DND-41 (cell line): ENCODE data around the gene ZNF682.
"Not testable (repeated sequence)": the region's sequence is repeated elsewhere in the genome, so short reads cannot be mapped to it uniquely, and the experiment has no call there.

Experiments used
- ATAC-seq: fragments of 200-7000 bp; cut with Tn5 transposase; 3 replicates; pipeline ENCODE4 v1.9.1; 2021; ENCODE audit warnings: low read depth; ENCODE audit not compliant: insufficient read depth
- DNase-seq: peaks from one replicate; pipeline ENCODE4 v3.0.0-alpha.2; 2020
- H2AFZ ChIP-seq: 2 replicates; pipeline ENCODE4 v1.6.0; 2012; ENCODE audit warnings: low read depth, low read length
- H3K27ac ChIP-seq: 2 replicates; pipeline ENCODE4 v1.5.1; 2012; ENCODE audit warnings: low read length, inconsistent platforms
- H3K27me3 ChIP-seq: fragments of 200-600 bp; sonication (generic); 2 replicates; pipeline ENCODE4 v1.6.0; 2012; ENCODE audit warnings: low read length, mild to moderate bottlenecking, inconsistent platforms; ENCODE audit not compliant: insufficient read depth, poor library complexity
- H3K36me3 ChIP-seq: 2 replicates; pipeline ENCODE4 v1.5.1; 2012; ENCODE audit warnings: low read length, inconsistent platforms; ENCODE audit not compliant: insufficient read depth
- H3K4me1 ChIP-seq: 2 replicates; pipeline ENCODE4 v1.5.1; 2012; ENCODE audit warnings: mild to moderate bottlenecking, low read length; ENCODE audit not compliant: insufficient read depth
- H3K4me2 ChIP-seq: 2 replicates; pipeline ENCODE4 v1.6.0; 2012; ENCODE audit warnings: mild to moderate bottlenecking, moderate library complexity, low read length, inconsistent platforms; ENCODE audit not compliant: insufficient read depth
- H3K4me3 ChIP-seq, 2 experiments: fragments of 200-600 bp in 1 of 2; shearing (Covaris generic) in 1 of 2; 2 replicates each; pipeline ENCODE4 v1.5.1; 2012 to 2016; ENCODE audit warnings: inconsistent platforms in 2 of 2, low read length in 2 of 2, mild to moderate bottlenecking in 2 of 2, low read depth in 1 of 2, moderate library complexity in 1 of 2
- H3K79me2 ChIP-seq: 2 replicates; pipeline ENCODE4 v1.6.0; 2012; ENCODE audit warnings: low read length, inconsistent platforms; ENCODE audit not compliant: insufficient read depth
- H3K9ac ChIP-seq: 2 replicates; pipeline ENCODE4 v1.6.0; 2012; ENCODE audit warnings: low read depth, mild to moderate bottlenecking, inconsistent platforms, low read length, moderate library complexity
- H3K9me3 ChIP-seq: 2 replicates; pipeline ENCODE4 v1.5.1; 2012; ENCODE audit warnings: low read length, moderate library complexity, mild to moderate bottlenecking, inconsistent platforms; ENCODE audit not compliant: insufficient read depth, severe bottlenecking
- H4K20me1 ChIP-seq: 2 replicates; pipeline ENCODE4 v1.6.0; 2012; ENCODE audit warnings: low read length; ENCODE audit not compliant: insufficient read depth
- CTCF ChIP-seq: IDR thresholded peaks from 2 replicates; pipeline ENCODE4 v1.5.1; 2012; ENCODE audit warnings: borderline replicate concordance, low read length, moderate library complexity, mild to moderate bottlenecking; ENCODE audit not compliant: poor library complexity, severe bottlenecking; ENCODE audit errors: extremely low read depth
- EZH2 ChIP-seq: IDR thresholded peaks from 3 replicates; pipeline ENCODE4 v1.6.1; 2012; ENCODE audit warnings: borderline replicate concordance, low read depth, mild to moderate bottlenecking, moderate library complexity, low read length, inconsistent platforms; ENCODE audit not compliant: severe bottlenecking

The ZNF682 gene

DNA sequence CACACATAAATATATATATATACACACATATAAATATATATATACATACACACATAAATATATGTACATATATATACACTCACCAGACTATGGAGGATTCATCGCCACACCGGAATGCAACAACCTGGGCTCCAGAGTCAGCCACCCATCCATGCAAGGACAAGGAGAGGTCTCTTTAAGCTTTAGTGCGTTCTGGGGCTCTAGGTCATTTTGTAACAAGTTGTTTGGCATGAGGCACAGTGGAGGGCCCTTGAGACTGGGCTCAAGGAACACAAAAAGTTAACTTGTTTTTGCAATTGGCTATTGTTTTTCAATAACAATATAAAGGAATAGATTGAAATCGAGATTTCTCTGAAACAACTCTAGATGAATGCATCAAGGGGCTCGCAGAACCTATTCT lies 33.6 kb upstream of the ZNF682 start:
- no peaks in the 10 kb centered on the region for H3K4me1 ChIP-seq
- no peaks in the 10 kb centered on the region for H4K20me1 ChIP-seq
- no peak overlapping the region for H3K4me3 ChIP-seq
- DNase-seq: no peak
- no peak overlapping the region for H2AFZ ChIP-seq
- no peaks in the 10 kb centered on the region for H3K79me2 ChIP-seq
- TF ChIP-seq EZH2: no peak
- no peak for TF ChIP-seq CTCF
- no peak for ATAC-seq
- H3K27ac ChIP-seq: no peak overlapping the region
- peaks cover 3% of the 10 kb centered on the region for H3K9me3 ChIP-seq
- H3K9ac ChIP-seq: no peak overlapping the region
- no peaks in the 10 kb centered on the region for H3K27me3 ChIP-seq
- H3K4me2 ChIP-seq: no peak overlapping the region
- no peaks in the 10 kb centered on the region for H3K36me3 ChIP-seq

- no peak for DNase-seq
- Histone ChIP-seq H2AFZ (no peak overlapping the region), H3K27me3 (no peaks in the 10 kb centered on the region), H3K4me3 (no peak overlapping the region), H3K4me1 (no peaks in the 10 kb centered on the region), H4K20me1 (no peaks in the 10 kb centered on the region), H3K4me2 (no peak overlapping the region), H3K36me3 (no peaks in the 10 kb centered on the region), H3K79me2 (no peaks in the 10 kb centered on the region), H3K27ac (no peak overlapping the region), H3K9ac (no peak overlapping the region), H3K9me3 (peaks cover 5% of the 10 kb centered on the region)
- no peak for ATAC-seq
- TF ChIP-seq CTCF (no peak), EZH2 (no peak)
These were observed 31.4 kb upstream of the ZNF682 start for GRCh38 chr19:20070691-20071090.

DNA sequence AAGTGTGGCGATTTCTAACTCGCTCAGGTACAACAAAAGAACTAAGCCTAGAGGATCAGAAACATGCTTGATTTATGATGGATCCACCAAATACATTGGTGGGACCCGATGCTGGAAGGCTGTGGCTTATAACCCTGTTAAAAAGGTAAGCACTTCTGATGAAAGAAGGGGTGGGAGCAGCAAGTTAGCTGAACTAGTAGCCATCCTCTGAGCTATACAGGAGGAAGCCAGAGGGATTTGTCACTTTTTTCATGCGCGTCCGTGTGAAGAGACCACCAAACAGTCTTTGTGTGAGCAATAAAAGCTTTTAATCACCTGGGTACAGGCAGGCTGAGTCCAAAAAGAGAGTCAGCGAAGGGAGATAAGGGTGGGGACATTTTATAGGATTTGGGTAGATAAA lies 29.3 kb upstream of the ZNF682 start:
- not testable (repeated sequence) for H3K9me3 ChIP-seq, H3K27ac ChIP-seq, H3K27me3 ChIP-seq, H3K4me3 ChIP-seq, ATAC-seq, H3K4me1 ChIP-seq, H3K36me3 ChIP-seq, H3K79me2 ChIP-seq, H4K20me1 ChIP-seq, H2AFZ ChIP-seq, H3K4me2 ChIP-seq, DNase-seq, H3K9ac ChIP-seq

DNA sequence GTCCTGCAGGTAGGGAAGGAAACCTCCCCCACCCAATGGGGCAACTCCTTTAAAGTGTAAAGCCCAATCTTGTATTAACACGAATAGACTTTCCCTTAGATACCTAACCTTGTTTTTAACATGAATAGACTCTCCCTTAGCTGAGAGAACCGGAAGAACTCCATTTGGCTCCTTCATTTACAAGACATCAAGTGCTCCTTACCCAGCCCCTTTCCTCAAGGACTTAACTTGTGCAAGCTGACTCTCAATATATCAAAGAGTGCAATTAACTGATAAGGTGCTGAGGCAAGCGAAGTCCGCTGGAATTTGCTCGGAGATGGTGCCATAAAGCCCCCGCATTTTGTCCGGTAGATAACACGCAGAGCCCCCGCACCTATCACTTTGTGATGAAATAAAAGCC lies 28.6 kb upstream of the ZNF682 start:
- TF ChIP-seq CTCF (no peak), EZH2 (no peak)
- Histone ChIP-seq H3K4me3 (no peak overlapping the region), H3K4me2 (no peak overlapping the region), H3K36me3 (no peaks in the 10 kb centered on the region), H4K20me1 (no peaks in the 10 kb centered on the region), H3K9me3 (peaks cover 5% of the 10 kb centered on the region), H3K79me2 (no peaks in the 10 kb centered on the region), H2AFZ (no peak overlapping the region), H3K9ac (no peak overlapping the region), H3K27me3 (no peaks in the 10 kb centered on the region), H3K27ac (no peak overlapping the region), H3K4me1 (no peaks in the 10 kb centered on the region)
- DNase-seq (no peak), ATAC-seq (no peak)
